GM12891 (cell line): Measurements from ENCODE around the gene TMEM45B. TPM values are rescaled to one million over a fixed set of nuclear protein-coding genes. Genes with fewer than 3 reads are reported as not detected.
"Not testable (repeated sequence)": the region's sequence is repeated elsewhere in the genome, so short reads cannot be mapped to it uniquely, and the experiment has no call there.

Source experiments
- DNase-seq: peaks from one replicate; pipeline ENCODE4 v3.0.0; 2011; ENCODE audit warnings: low spot score; ENCODE audit not compliant: insufficient read length
- FAIRE-seq: peaks from 2 replicates; lab custom pipeline; 2011; peaks lifted over from hg19 to GRCh38; lab: Jason Lieb, UNC
- PAX5 ChIP-seq: IDR thresholded peaks from 2 replicates; pipeline ENCODE4 v1.6.1; 2011; ENCODE audit warnings: low read length, moderate library complexity, mild to moderate bottlenecking; ENCODE audit not compliant: insufficient read depth, severe bottlenecking
- POLR2A ChIP-seq: IDR thresholded peaks from 2 replicates; pipeline ENCODE4 v1.6.1; 2011; ENCODE audit warnings: low read depth, low read length, control low read depth
- POLR2AphosphoS5 ChIP-seq: IDR thresholded peaks from 2 replicates; pipeline ENCODE4 v1.6.1; 2011; ENCODE audit warnings: low read depth, low read length, control low read depth
- POU2F2 ChIP-seq: IDR thresholded peaks from 2 replicates; pipeline ENCODE4 v1.6.1; 2011; ENCODE audit warnings: low read depth, mild to moderate bottlenecking, control low read depth, low read length, moderate library complexity
- SPI1 ChIP-seq: IDR thresholded peaks from 2 replicates; pipeline ENCODE4 v1.6.1; 2011; ENCODE audit warnings: low read depth, low read length, control low read depth
- TAF1 ChIP-seq: IDR thresholded peaks from 2 replicates; pipeline ENCODE4 v1.6.1; 2011; ENCODE audit warnings: low read depth, low read length, control low read depth
- polyA plus RNA-seq: library from polyadenylated mRNA; unstranded; fragments of >200 nt; gene quantifications from one replicate; pipeline ENCODE4 v1.2.1, GENCODE V29; 2012; ENCODE audit warnings: low read depth, missing spikeins, inconsistent platforms; ENCODE audit not compliant: missing spikeins

Gene TMEM45B
- not detected for polyA plus RNA-seq

GRCh38 chr11:129815596-129816461 lies at the start of gene TMEM45B:
Gene TMEM45B, plus strand, starts transcription at chr11:129815848. Its CDS starts 36,635 bp downstream, at chr11:129852483.
- TF ChIP-seq SPI1 (no peak), TAF1 (no peak), PAX5 (no peak), POLR2A (no peak), POU2F2 (no peak), POLR2AphosphoS5 (no peak)
- no peak for DNase-seq
- no peak for FAIRE-seq

DNA sequence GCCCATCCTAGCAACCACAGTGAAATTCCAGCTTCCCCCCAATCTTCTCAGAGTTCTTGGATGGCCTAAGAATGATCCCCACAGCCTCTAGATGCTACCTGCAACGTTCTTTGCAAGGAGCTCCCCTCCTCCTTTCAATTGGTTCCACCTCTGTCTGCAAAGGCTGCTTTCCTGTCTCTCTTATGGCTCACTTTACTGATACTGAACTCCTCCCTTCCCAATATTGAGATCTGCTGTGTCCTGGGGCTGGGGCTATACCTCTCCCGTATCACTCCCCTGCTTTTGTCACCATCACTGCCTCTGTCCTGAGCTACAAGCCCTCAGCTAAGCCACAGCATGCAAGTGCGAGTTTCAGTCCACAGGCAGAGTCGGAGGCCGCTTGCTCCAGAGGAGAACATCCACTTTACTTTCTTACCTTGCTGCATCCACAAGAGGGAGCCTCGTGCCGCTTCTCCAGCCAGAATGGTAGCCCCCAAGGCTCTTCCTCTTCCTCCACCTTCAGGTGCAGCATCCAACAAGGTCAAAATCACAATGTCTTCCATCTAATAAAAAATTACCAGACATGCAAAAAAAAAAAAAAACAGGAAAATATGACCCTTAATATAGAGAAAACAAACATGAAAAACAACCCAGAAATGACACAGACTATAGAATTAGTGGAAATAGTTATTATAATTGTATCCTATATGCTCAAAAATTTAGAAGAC lies 48.6 kb upstream of the TMEM45B start:
- DNase-seq (no peak), FAIRE-seq (no peak)
- TF ChIP-seq POLR2AphosphoS5, result no peak

DNA sequence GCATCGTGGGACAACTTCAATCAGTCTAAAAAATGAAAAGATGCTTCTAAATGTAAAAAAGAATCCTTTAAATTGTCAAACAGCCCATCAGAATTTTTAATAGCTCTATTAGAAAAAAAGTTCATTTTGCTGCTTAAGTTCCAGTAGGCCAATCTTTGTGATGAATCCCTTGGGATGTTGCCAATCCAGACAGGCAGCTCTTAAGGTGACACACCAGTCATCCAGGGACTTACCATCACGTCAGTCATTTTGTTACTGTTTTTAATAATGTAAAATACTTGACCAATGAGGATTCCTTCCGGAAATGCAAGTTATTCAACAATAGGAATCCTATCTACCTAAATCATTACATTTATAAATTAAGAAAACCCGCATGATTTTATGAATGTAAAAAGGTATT lies 47.8 kb upstream of the TMEM45B start:
- no peak for FAIRE-seq

GRCh38 chr11:129768356-129768755 lies 47.3 kb upstream of the TMEM45B start:
- TF ChIP-seq PAX5 (no peak), TAF1 (no peak), POU2F2 (no peak), SPI1 (no peak), POLR2AphosphoS5 (no peak), POLR2A (no peak)
- DNase-seq (no peak), FAIRE-seq (no peak)

More for the DNA sequence above, 47.8 kb upstream of the TMEM45B start:
- TF ChIP-seq PAX5 (no peak), TAF1 (no peak), POLR2A (no peak), POLR2AphosphoS5 (no peak), SPI1 (no peak), POU2F2 (no peak)
- no peak for DNase-seq

- DNase-seq, result no peak
- no peak for FAIRE-seq
- no peak for TF ChIP-seq SPI1
- TF ChIP-seq PAX5, result no peak
- TF ChIP-seq POLR2A, result no peak
- TF ChIP-seq POLR2AphosphoS5, result no peak
- TF ChIP-seq TAF1, result no peak
- TF ChIP-seq POU2F2, result no peak
Observed at GRCh38 chr11:129769059-129769458, 46.6 kb upstream of the TMEM45B start.

- TF ChIP-seq POLR2A (no peak), PAX5 (no peak), SPI1 (no peak), TAF1 (no peak), POU2F2 (no peak)
- DNase-seq (no peak), FAIRE-seq (no peak)
Observed at GRCh38 chr11:129770993-129771392, 44.7 kb upstream of the TMEM45B start.

DNA sequence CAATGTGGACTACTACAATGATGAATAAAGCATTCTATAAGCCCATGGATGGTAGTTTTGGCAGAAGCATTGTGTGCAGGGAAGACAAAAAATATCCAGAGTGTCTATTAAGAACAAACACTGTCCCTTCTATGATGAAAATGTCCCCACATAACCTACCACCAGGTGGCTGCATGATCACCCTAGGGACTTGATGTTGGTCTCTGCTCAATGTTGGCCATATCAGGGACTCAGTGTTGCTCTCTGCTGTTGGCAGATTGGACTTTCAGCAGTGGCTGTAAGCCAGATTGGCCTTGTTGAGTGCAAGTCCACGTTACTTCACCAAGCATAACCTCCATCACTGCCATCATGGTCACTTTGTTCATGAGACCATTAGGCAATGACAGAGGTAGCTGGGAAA lies 44.2 kb upstream of the TMEM45B start:
- DNase-seq, FAIRE-seq: not testable (repeated sequence)

DNA sequence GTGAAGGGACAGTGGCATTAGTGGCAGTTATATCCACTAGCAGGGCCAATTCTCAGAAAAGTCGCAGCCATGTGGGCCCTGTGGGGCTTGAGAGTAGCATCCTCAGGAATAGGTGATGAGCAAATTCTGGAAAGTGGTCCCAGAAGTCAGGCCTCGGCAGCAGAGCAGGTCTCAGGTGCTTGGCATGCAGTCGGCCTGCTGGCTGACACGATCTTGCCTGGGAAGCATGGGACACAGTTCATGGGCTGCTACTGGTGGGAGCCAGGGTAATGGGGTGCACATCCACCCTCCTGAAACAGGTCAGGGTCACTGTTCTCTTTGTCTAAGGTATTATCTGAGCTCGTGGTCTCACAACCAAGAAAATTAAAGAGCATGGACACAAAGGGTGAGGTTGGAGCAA lies 36.8 kb upstream of the TMEM45B start:
- DNase-seq, result no peak
- FAIRE-seq, result no peak
- TF ChIP-seq PAX5 (no peak), SPI1 (no peak), TAF1 (no peak), POU2F2 (no peak), POLR2AphosphoS5 (no peak), POLR2A (no peak)

DNA sequence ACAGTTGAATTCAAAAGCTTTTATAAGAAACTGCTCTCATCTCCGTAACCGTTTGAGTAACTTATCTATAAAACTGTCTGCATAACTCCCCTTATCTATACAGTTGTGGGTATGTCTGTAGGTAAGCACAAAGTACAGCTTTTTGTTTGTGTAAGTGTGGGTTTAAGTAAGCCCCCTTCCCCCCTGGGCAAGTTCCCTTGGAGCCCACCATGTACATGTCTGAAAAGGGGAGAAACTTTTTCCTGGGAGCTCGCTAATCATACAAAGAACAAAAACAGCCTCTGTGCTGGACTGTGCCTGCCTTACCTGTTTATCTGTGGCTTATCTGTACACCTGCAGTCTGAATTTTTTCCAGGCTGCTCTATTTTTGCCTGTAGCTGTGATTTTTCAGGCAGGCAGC lies 36.3 kb upstream of the TMEM45B start:
- FAIRE-seq, result no peak
- TF ChIP-seq PAX5, result no peak
- TF ChIP-seq POLR2A, result no peak
- no peak for TF ChIP-seq POLR2AphosphoS5
- TF ChIP-seq POU2F2, result no peak
- TF ChIP-seq TAF1, result no peak
- no peak for TF ChIP-seq SPI1
- no peak for DNase-seq
